HepG2 (cell line): ENCODE data around the gene RAB30. TPM values are rescaled to one million over a fixed set of nuclear protein-coding genes. Genes with fewer than 3 reads are reported as not detected.

Experiments
- BRD4 ChIP-seq: sonication (generic); formaldehyde crosslinking; IDR thresholded peaks from 2 replicates; pipeline ENCODE4 v1.4.0; 2020; ENCODE audit warnings: missing genetic modification reagents
- FOXK1 ChIP-seq: sonication (generic); formaldehyde crosslinking; IDR thresholded peaks from 2 replicates; pipeline ENCODE4 v1.4.0; 2020; ENCODE audit warnings: low read depth, missing genetic modification reagents, borderline replicate concordance
- FOXP1 ChIP-seq, 2 experiments: fragments of 450-650 bp in 1 of 2; IDR thresholded peaks; 2 replicates each; pipeline ENCODE4 v1.6.1; 2017 to 2018; ENCODE audit warnings: antibody characterized with exemption in 1 of 2
- HMG20A ChIP-seq: IDR thresholded peaks from 2 replicates; pipeline ENCODE4 v1.6.1; 2016; ENCODE audit warnings: borderline replicate concordance
- LCORL ChIP-seq, 2 experiments: fragments of 450-650 bp in 1 of 2; sonication (generic) in 1 of 2; formaldehyde crosslinking in 1 of 2; IDR thresholded peaks; 2 replicates each; pipeline versions ENCODE4 v1.5.0 to v1.6.1; 2017 to 2020; ENCODE audit warnings: antibody characterized with exemption in 1 of 2, missing genetic modification reagents in 1 of 2
- NR2F1 ChIP-seq, 2 experiments: fragments of 450-650 bp in 1 of 2; formaldehyde crosslinking in 1 of 2; IDR thresholded peaks; 2 replicates each; pipeline versions ENCODE4 v1.5.0 to v1.6.1; 2016 to 2020; ENCODE audit warnings: mild to moderate bottlenecking in 1 of 2, missing compliant biosample characterization in 1 of 2, missing genetic modification reagents in 1 of 2, moderate library complexity in 1 of 2
- RARA ChIP-seq: IDR thresholded peaks from 2 replicates; pipeline ENCODE4 v1.6.1; 2016; ENCODE audit warnings: missing genetic modification reagents, missing compliant biosample characterization
- RXRB ChIP-seq: IDR thresholded peaks from 2 replicates; pipeline ENCODE4 v1.6.1; 2016; ENCODE audit warnings: borderline replicate concordance, missing genetic modification reagents, missing compliant biosample characterization
- ZBTB1 ChIP-seq: sonication (generic); formaldehyde crosslinking; IDR thresholded peaks from 2 replicates; pipeline ENCODE4 v1.4.0; 2020; ENCODE audit warnings: missing genetic modification reagents, borderline replicate concordance
- ZNF224 ChIP-seq: sonication (generic); formaldehyde crosslinking; IDR thresholded peaks from 2 replicates; pipeline ENCODE4 v1.5.0; 2020; ENCODE audit warnings: mild to moderate bottlenecking, missing genetic modification reagents
- ZNF644 ChIP-seq: IDR thresholded peaks from 2 replicates; pipeline ENCODE4 v1.6.1; 2016; ENCODE audit warnings: low read depth
- ZNF710 ChIP-seq: sonication (generic); formaldehyde crosslinking; IDR thresholded peaks from 2 replicates; pipeline ENCODE4 v1.5.0; 2020; ENCODE audit warnings: mild to moderate bottlenecking, missing genetic modification reagents, borderline replicate concordance
- polyA plus RNA-seq, 8 experiments: library from polyadenylated mRNA; depleted of rRNA in 3 of 8; stranded (reverse) in 7 of 8; unstranded in 1 of 8; fragments of >200 nt; fragmentation: Illumina TruSeq in 4 of 8; extraction: Trizol in 4 of 8; gene quantifications; 2 replicates each; pipeline versions ENCODE4 v1.2.1 to v1.2.3, GENCODE V29; 2011 to 2016; ENCODE audit warnings: low read depth in 4 of 8, missing spikeins in 1 of 8, mixed read lengths in 1 of 8; ENCODE audit not compliant: insufficient read depth in 1 of 8
- total RNA-seq, 5 experiments: library from RNA; depleted of rRNA; stranded (reverse); fragments of >200 nt; fragmentation: Illumina TruSeq; extraction: Trizol; gene quantifications; 2 replicates each; pipeline ENCODE4 v1.2.3, GENCODE V29; 2016; ENCODE audit warnings: low read depth in 1 of 5
- TF ChIP-seq, protein P1 (sequence below): IDR thresholded peaks from 2 replicates; pipeline ENCODE4 v1.6.1; 2016; ENCODE audit warnings: mild to moderate bottlenecking

Gene RAB30
- total and polyA plus RNA-seq, 2 of the 13 experiments (the other 11 are each of a cell fraction or from before 2014, with no cell fraction given): 3.7 to 5.0 TPM

GRCh38 chr11:83118814-83119213 lies 47.1 kb upstream of the RAB30 start (continued):
- TF ChIP-seq BRD4 (CRISPR knock-in tag): no peak
- TF ChIP-seq ZNF710 (CRISPR knock-in tag): no peak
- TF ChIP-seq ZBTB1: no peak
- peak; percentile 43 to 67; a peak in 2 of 4 replicates for TF ChIP-seq NR2F1 (CRISPR knock-in tag; IDR thresholded peaks at IDR 0.05)
- TF ChIP-seq FOXP1 (IDR thresholded peaks at IDR 0.05): no peak
- peak; percentile 48 for TF ChIP-seq FOXP1 (CRISPR knock-in tag; IDR thresholded peaks at IDR 0.05)
- 0 out of 2 replicates have a peak, but pooled peaks have one; percentile 23 for TF ChIP-seq RXRB (CRISPR knock-in tag)
- no peak for TF ChIP-seq ZNF644 (CRISPR knock-in tag)
- no peak for TF ChIP-seq ZNF224 (CRISPR knock-in tag)
- peak; percentile 66; the same call in 1 of the 2 replicates for TF ChIP-seq HMG20A (CRISPR knock-in tag)
- peak; percentile 30; the same call in 1 of the 2 replicates for TF ChIP-seq FOXK1 (CRISPR knock-in tag)
- TF ChIP-seq RARA (CRISPR knock-in tag): peak; percentile 59
- TF ChIP-seq, protein P1, sequence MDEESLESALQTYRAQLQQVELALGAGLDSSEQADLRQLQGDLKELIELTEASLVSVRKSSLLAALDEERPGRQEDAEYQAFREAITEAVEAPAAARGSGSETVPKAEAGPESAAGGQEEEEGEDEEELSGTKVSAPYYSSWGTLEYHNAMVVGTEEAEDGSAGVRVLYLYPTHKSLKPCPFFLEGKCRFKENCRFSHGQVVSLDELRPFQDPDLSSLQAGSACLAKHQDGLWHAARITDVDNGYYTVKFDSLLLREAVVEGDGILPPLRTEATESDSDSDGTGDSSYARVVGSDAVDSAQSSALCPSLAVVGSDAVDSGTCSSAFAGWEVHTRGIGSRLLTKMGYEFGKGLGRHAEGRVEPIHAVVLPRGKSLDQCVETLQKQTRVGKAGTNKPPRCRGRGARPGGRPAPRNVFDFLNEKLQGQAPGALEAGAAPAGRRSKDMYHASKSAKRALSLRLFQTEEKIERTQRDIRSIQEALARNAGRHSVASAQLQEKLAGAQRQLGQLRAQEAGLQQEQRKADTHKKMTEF (CRISPR knock-in tag): 0 out of 2 replicates have a peak, but pooled peaks have one; percentile 25
- TF ChIP-seq LCORL (IDR thresholded peaks at IDR 0.05): no peak
- no peak for TF ChIP-seq LCORL (CRISPR knock-in tag; IDR thresholded peaks at IDR 0.05)
- TF ChIP-seq, all 625 proteins: peak for 18
